Neural cell (in vitro differentiated cells): ENCODE results near the gene ZNF283.

Experiments
- CTCF ChIP-seq: fragments of 450-650 bp; IDR thresholded peaks from 2 replicates; pipeline ENCODE4 v1.5.1; 2014; ENCODE audit warnings: antibody characterized with exemption, mild to moderate bottlenecking, moderate library complexity; ENCODE audit not compliant: poor library complexity, severe bottlenecking
- EP300 ChIP-seq: fragments of 450-650 bp; conservative IDR thresholded peaks from 2 replicates; pipeline ENCODE4 v1.6.1; 2014; ENCODE audit warnings: antibody characterized with exemption, mild to moderate bottlenecking, moderate library complexity; ENCODE audit not compliant: poor library complexity, severe bottlenecking
- EZH2 ChIP-seq: fragments of 200-600, 300-800 bp; shearing (Covaris generic), sonication (generic); IDR thresholded peaks from 2 replicates; pipeline ENCODE4 v1.6.1; 2014; ENCODE audit warnings: antibody characterized with exemption, low read length, borderline replicate concordance, mild to moderate bottlenecking; ENCODE audit not compliant: insufficient read depth, poor library complexity, severe bottlenecking
- POLR2AphosphoS5 ChIP-seq: IDR thresholded peaks from 2 replicates; pipeline ENCODE4 v1.6.1; 2012
- RAD21 ChIP-seq: fragments of 450-650 bp; conservative IDR thresholded peaks from 2 replicates; pipeline ENCODE4 v1.6.1; 2014; ENCODE audit warnings: antibody characterized with exemption, mild to moderate bottlenecking, moderate library complexity
- REST ChIP-seq: IDR thresholded peaks from 2 replicates; pipeline ENCODE4 v1.6.1; 2012; ENCODE audit warnings: borderline replicate concordance

GRCh38 chr19:43818500-43818899 is 8.6 kb upstream of the ZNF283 start:
- TF ChIP-seq CTCF: no peak
- no peak for TF ChIP-seq POLR2AphosphoS5
- no peak for TF ChIP-seq RAD21
- no peak for TF ChIP-seq EZH2
- no peak for TF ChIP-seq EP300
- no peak for TF ChIP-seq REST
